ENCODE measurements around the gene NMUR2. TPM values are rescaled to one million over a fixed set of nuclear protein-coding genes. Genes with fewer than 3 reads are reported as not detected.

NMUR2 gene, protein sequence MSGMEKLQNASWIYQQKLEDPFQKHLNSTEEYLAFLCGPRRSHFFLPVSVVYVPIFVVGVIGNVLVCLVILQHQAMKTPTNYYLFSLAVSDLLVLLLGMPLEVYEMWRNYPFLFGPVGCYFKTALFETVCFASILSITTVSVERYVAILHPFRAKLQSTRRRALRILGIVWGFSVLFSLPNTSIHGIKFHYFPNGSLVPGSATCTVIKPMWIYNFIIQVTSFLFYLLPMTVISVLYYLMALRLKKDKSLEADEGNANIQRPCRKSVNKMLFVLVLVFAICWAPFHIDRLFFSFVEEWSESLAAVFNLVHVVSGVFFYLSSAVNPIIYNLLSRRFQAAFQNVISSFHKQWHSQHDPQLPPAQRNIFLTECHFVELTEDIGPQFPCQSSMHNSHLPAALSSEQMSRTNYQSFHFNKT
- under 0.01 TPM in 1 of 2 replicates, not detected in the other for total RNA-seq

DNA sequence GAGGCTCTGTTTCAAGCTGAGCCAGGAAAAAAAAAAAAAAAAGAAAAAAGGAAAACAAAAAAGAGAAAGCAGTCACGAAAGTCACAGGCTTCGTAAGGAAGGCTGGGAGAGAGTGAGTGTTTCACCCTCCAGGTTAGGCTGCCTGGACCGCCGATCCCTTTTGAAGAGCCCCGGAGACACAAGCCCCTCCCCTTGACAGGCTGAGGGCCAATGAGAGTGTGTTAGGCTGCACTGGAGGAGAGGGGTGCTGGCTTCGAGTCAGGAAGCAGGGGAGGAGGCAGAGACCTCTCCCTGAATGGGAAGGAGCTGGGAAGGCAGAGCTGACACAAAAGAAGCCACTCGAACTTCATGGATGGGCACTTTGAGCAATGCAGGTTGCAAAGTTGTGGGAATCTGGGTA lies at the start of gene NMUR2:
TSS of gene NMUR2 (minus strand) at position 135 of the 400 bp plus-strand sequence. CDS start 166 bp downstream, outside the sequence.

All from uterine smooth muscle cell (primary cell).